Measurements from ENCODE around the gene CYP2A7.
"Not testable (repeated sequence)": the region's sequence is repeated elsewhere in the genome, so short reads cannot be mapped to it uniquely, and the experiment has no call there.

Gene CYP2A7

DNA sequence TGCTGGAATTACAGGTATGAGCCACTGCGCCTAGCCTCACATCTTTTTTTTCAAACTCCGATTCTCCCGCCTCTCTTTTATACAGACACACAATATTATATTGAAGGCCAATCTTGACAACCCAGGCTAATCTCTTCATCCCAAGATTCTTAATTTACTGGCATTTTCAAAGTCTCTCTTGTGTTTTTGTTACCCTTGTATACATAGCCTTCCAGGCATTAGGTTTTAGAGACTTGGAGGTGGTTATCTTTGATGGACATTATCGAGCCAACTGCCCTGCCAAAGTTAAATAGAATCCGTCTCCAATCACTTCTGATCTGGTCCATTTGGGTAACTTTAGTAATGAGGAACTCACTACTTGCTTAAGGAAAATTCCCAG is 14.4 kb upstream of the CYP2A7 start:
- no peak overlapping the region for H3K27ac ChIP-seq (ENCODE audit: low read depth, low read length)
- no peaks in the 10 kb centered on the region for H3K9me3 ChIP-seq (ENCODE audit: control insufficient read depth, insufficient read depth, low read length)
- H3K9ac ChIP-seq (ENCODE audit: low read depth, low read length), result no peak overlapping the region
- no peaks in the 10 kb centered on the region for H3K4me1 ChIP-seq (ENCODE audit: control insufficient read depth, insufficient read depth, low read length)
- no peak overlapping the region for H3K4me3 ChIP-seq (ENCODE audit: low read depth, low read length)
- H3K36me3 ChIP-seq (ENCODE audit: control insufficient read depth, insufficient read depth, low read length), result no peaks in the 10 kb centered on the region
- no peaks in the 10 kb centered on the region for H3K27me3 ChIP-seq (ENCODE audit: control insufficient read depth, insufficient read depth, low read length)

DNA sequence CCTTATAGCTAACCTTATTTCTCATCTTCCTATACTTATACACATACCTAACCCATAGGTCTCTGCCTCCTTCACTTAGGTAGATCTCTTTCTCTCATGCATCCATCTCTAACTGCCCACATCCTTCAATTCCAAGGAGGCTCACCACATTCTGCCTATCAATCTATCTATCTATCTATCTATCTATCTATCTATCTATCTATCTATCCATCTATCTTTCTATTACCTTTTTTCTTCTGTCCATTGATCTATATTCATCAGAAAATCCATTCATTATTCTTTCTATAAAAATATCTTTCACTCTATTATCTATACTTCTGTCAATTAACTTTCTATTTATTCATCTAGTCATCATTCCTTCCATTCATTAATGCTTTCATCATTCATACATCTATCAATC is 11.1 kb upstream of the CYP2A7 start:
- H3K9ac ChIP-seq (ENCODE audit: low read depth, low read length), result no peak overlapping the region
- H3K27me3 ChIP-seq (ENCODE audit: control insufficient read depth, insufficient read depth, low read length), result 0 out of 2 replicates have a peak, but pooled peaks cover 3% of the 10 kb centered on the region
- H3K36me3 ChIP-seq (ENCODE audit: control insufficient read depth, insufficient read depth, low read length), result no peaks in the 10 kb centered on the region
- H3K4me1 ChIP-seq (ENCODE audit: control insufficient read depth, insufficient read depth, low read length), result no peaks in the 10 kb centered on the region
- no peaks in the 10 kb centered on the region for H3K9me3 ChIP-seq (ENCODE audit: control insufficient read depth, insufficient read depth, low read length)
- no peak overlapping the region for H3K4me3 ChIP-seq (ENCODE audit: low read depth, low read length)
- H3K27ac ChIP-seq (ENCODE audit: low read depth, low read length), result no peak overlapping the region

DNA sequence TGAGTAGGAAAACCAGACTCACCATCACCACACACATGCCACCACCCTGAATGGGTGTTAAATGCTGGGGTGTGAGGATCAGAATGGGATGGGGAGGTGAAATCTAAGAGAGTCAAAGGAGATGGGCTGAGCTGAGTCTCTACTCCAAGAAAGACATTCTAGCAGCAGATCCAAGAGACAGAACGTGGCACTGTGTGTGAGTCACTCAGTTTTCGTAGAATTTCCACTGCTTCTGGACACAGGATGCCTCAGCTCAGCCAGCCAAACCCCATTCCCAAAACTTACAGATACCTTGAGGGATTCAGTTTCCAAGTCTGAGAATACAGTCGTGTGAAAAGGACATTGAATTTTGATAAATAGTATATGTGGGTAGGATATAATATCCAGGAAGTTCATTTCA is 7.3 kb upstream of the CYP2A7 start:
- Histone ChIP-seq H3K27ac (ENCODE audit: low read depth, low read length) (no peak overlapping the region), H3K4me3 (ENCODE audit: low read depth, low read length) (no peak overlapping the region), H3K4me1 (ENCODE audit: control insufficient read depth, insufficient read depth, low read length) (no peaks in the 10 kb centered on the region), H3K36me3 (ENCODE audit: control insufficient read depth, insufficient read depth, low read length) (no peaks in the 10 kb centered on the region), H3K27me3 (ENCODE audit: control insufficient read depth, insufficient read depth, low read length) (0 out of 2 replicates have a peak, but pooled peaks cover 3% of the 10 kb centered on the region), H3K9ac (ENCODE audit: low read depth, low read length) (no peak overlapping the region), H3K9me3 (ENCODE audit: control insufficient read depth, insufficient read depth, low read length) (no peaks in the 10 kb centered on the region)

DNA sequence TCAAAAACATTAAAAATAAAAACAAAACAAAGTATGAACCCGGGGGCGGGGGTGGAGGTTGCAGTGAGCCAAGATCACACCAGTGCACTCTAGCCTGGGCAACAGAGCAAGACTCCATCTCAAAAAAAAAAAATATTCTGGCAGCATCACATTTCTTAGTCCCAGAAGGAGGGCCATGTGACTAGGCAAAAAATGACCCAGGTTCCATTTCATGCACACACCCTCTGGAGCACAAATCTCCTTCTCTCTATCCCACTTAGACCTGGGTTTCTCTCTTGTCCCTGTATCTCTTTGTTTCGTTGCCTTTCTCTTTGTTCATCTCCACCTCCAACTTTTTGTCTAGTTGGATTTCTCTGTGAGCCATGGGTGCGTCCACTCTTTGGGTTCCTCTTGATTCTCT is 6.2 kb upstream of the CYP2A7 start:
- Histone ChIP-seq H3K4me1 (ENCODE audit: control insufficient read depth, insufficient read depth, low read length) (no peaks in the 10 kb centered on the region), H3K27me3 (ENCODE audit: control insufficient read depth, insufficient read depth, low read length) (0 out of 2 replicates have a peak, but pooled peaks cover 3% of the 10 kb centered on the region), H3K27ac (ENCODE audit: low read depth, low read length) (no peak overlapping the region), H3K4me3 (ENCODE audit: low read depth, low read length) (no peak overlapping the region), H3K9me3 (ENCODE audit: control insufficient read depth, insufficient read depth, low read length) (no peaks in the 10 kb centered on the region), H3K36me3 (ENCODE audit: control insufficient read depth, insufficient read depth, low read length) (no peaks in the 10 kb centered on the region), H3K9ac (ENCODE audit: low read depth, low read length) (no peak overlapping the region)

DNA sequence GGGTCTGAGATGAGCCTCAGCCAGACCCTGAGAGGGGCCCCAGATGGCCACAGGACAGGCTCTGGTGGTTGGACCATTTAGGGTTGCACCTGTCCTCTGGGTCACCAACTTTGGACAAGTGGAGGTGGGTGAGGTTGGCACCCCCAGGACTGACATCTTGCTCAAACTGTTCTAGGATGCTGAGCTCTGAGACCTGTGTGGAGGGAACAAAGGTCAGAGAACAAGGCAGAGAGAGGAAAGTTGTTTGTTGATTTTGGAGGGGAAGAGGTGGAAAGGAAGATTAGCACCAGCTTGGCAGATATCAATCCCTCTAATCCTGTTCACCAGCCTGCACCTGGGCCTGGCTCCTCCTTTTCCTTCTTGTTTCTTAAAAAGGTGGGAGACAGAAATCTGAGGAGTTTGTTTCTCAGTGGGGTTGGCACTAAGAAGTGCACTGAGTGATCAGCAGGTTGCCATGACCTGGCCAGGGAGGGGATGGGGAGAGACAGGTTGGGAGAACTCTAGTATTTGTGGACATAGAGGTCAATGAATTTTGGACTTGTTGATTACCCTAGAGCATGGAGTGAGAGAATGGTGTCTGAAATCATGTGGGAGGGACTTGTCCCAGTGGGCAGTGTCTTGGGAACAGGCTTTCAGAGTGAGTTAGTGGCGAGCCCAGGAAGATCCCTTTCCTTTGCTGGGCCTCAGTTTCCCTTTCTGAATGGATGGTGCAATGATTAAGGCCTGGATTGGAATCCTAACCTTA is 2.3 kb upstream of the CYP2A7 start:
- not testable (repeated sequence) for H3K4me3 ChIP-seq (ENCODE audit: low read depth, low read length); H3K9ac ChIP-seq (ENCODE audit: low read depth, low read length); H3K4me1 ChIP-seq (ENCODE audit: control insufficient read depth, insufficient read depth, low read length); H3K27ac ChIP-seq (ENCODE audit: low read depth, low read length); H3K9me3 ChIP-seq (ENCODE audit: control insufficient read depth, insufficient read depth, low read length); H3K36me3 ChIP-seq (ENCODE audit: control insufficient read depth, insufficient read depth, low read length)
- H3K27me3 ChIP-seq (ENCODE audit: control insufficient read depth, insufficient read depth, low read length), result peaks cover 15% of the 10 kb centered on the region

DNA sequence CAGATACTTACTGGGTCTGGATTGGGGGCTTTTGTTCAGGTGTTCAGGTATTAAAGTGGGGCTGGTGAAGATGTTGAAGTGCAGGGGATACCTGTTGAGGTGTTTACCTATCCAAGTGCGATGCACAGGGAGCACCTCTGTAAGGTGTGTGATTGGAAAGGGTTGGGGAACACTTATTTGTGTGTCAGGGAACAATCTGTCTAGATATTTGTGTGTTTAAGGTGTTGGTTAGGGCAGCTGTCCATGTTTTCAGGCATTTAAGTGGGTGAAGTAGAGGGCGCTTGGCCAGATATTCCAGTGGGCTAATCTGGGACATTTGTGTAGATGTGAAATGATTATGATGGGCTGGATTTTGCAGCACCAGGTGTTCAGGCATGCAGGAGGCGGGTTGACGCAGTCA is 2.7 kb downstream of the CYP2A7 start:
- H3K36me3 ChIP-seq (ENCODE audit: control insufficient read depth, insufficient read depth, low read length); H3K9ac ChIP-seq (ENCODE audit: low read depth, low read length); H3K4me1 ChIP-seq (ENCODE audit: control insufficient read depth, insufficient read depth, low read length); H3K4me3 ChIP-seq (ENCODE audit: low read depth, low read length); H3K27ac ChIP-seq (ENCODE audit: low read depth, low read length); H3K9me3 ChIP-seq (ENCODE audit: control insufficient read depth, insufficient read depth, low read length): not testable (repeated sequence)
- peaks cover 16% of the 10 kb centered on the region for H3K27me3 ChIP-seq (ENCODE audit: control insufficient read depth, insufficient read depth, low read length)

DNA sequence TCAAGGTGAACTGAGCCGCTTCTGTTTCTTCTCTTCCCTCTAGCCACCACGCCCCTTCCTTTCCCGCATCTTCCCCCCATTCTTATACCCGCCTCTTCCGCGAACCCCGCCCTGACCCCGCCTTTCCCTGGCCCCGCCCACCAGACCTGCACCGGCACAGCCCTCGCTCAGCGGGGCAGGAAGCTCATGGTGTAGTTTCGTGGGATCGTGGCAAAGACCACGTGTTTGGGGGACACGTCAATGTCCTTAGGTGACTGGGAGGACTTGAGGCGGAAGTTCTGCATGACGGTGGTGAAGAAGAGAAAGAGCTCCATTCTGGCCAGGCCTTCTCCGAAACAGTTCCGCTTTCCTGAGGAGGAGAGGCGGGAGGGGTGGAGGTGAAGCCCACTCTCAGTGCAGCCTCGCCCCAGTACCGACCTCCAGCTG is 6.5 kb downstream of the CYP2A7 start:
- H3K4me3 ChIP-seq (ENCODE audit: low read depth, low read length); H3K27me3 ChIP-seq (ENCODE audit: control insufficient read depth, insufficient read depth, low read length); H3K9me3 ChIP-seq (ENCODE audit: control insufficient read depth, insufficient read depth, low read length); H3K27ac ChIP-seq (ENCODE audit: low read depth, low read length); H3K9ac ChIP-seq (ENCODE audit: low read depth, low read length); H3K36me3 ChIP-seq (ENCODE audit: control insufficient read depth, insufficient read depth, low read length); H3K4me1 ChIP-seq (ENCODE audit: control insufficient read depth, insufficient read depth, low read length): not testable (repeated sequence)

DNA sequence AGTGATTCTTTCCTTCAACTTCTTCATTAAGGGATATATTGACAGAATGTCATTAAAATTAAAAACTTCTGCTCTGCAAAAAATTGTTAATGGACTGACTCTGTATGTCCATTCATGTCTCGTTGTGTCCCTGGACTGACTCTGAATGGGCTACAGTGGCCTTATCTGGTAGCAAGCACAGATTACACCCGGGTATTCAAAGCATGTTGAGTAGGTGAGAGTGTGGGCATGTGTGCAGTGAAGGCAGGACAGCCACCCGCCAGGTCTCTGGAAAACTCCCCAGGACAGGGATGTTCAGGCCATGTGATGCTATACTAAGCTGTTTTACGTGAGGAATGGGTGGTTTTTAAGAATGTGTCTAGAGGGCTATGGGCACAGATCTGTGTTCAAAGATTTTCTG is 7.2 kb downstream of the CYP2A7 start:
- not testable (repeated sequence) for H3K4me3 ChIP-seq (ENCODE audit: low read depth, low read length); H3K36me3 ChIP-seq (ENCODE audit: control insufficient read depth, insufficient read depth, low read length); H3K27ac ChIP-seq (ENCODE audit: low read depth, low read length); H3K4me1 ChIP-seq (ENCODE audit: control insufficient read depth, insufficient read depth, low read length); H3K9me3 ChIP-seq (ENCODE audit: control insufficient read depth, insufficient read depth, low read length); H3K27me3 ChIP-seq (ENCODE audit: control insufficient read depth, insufficient read depth, low read length); H3K9ac ChIP-seq (ENCODE audit: low read depth, low read length)

DNA sequence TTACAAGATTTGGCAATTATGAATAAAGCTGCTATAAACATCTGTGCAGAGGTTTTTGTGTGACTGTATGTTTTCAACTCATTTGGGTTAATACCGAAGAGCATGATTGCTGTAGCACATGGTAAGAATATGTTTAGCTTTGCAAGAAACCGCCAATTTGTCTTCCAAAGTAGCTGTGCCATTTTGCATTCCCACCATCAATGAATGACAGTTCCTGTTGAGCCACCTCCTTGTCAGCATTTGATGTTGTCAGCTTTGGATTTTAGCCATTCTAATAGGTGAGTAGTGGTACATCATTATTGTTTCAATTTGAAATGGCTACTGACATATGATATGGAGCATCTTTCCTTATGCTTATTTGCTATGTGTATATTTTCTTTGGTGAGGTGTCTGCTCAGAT is 8.2 kb downstream of the CYP2A7 start:
- not testable (repeated sequence) for H3K9me3 ChIP-seq (ENCODE audit: control insufficient read depth, insufficient read depth, low read length); H3K4me3 ChIP-seq (ENCODE audit: low read depth, low read length)

DNA sequence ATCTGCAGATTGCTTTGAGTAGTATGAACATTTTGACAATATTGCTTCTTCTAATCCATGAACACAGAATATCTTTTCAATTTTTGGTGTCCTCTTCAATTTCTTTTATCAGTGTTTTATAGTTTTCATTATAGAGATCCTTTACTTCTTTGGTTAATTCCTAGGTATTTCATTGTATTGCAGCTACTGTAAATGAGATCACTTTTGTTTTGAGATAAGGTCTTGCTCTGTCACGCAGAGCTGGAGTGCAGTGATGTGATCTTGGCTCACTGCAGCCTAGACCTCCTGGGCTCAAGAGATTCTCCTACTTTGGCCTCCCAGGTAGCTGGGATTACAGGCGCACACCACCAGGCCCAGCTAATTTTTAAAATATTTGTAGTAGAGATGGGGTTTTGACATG is 9.8 kb downstream of the CYP2A7 start:
- H3K4me1 ChIP-seq (ENCODE audit: control insufficient read depth, insufficient read depth, low read length), result no peaks in the 10 kb centered on the region
- no peaks in the 10 kb centered on the region for H3K9me3 ChIP-seq (ENCODE audit: control insufficient read depth, insufficient read depth, low read length)
- no peak overlapping the region for H3K27ac ChIP-seq (ENCODE audit: low read depth, low read length)
- no peak overlapping the region for H3K4me3 ChIP-seq (ENCODE audit: low read depth, low read length)
- no peak overlapping the region for H3K9ac ChIP-seq (ENCODE audit: low read depth, low read length)
- no peaks in the 10 kb centered on the region for H3K27me3 ChIP-seq (ENCODE audit: control insufficient read depth, insufficient read depth, low read length)
- no peaks in the 10 kb centered on the region for H3K36me3 ChIP-seq (ENCODE audit: control insufficient read depth, insufficient read depth, low read length)

More for the DNA sequence above, 8.2 kb downstream of the CYP2A7 start:
- not testable (repeated sequence) for H3K9ac ChIP-seq (ENCODE audit: low read depth, low read length); H3K27me3 ChIP-seq (ENCODE audit: control insufficient read depth, insufficient read depth, low read length); H3K36me3 ChIP-seq (ENCODE audit: control insufficient read depth, insufficient read depth, low read length); H3K27ac ChIP-seq (ENCODE audit: low read depth, low read length); H3K4me1 ChIP-seq (ENCODE audit: control insufficient read depth, insufficient read depth, low read length)

DNA sequence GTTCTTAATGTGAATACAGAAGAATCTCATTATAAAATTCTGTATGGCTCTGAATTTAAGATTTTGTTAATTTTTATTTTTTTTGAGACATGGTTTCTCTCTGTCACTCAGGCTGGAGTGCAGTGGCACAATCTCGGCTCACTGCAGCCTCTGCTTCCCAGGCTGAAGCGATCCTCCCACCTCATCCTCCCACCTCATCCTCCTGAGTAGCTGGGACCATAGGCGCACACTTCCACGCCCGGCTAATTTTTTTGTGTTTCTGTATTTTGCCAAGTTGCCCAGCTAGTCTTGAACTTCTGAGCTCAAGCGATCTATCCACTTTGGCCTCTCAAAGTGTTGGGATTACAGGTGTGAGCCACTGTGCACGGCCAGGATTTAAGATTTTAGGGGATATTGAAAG is 14.3 kb downstream of the CYP2A7 start:
- Histone ChIP-seq H3K27me3 (ENCODE audit: control insufficient read depth, insufficient read depth, low read length) (no peaks in the 10 kb centered on the region), H3K4me1 (ENCODE audit: control insufficient read depth, insufficient read depth, low read length) (no peaks in the 10 kb centered on the region), H3K36me3 (ENCODE audit: control insufficient read depth, insufficient read depth, low read length) (no peaks in the 10 kb centered on the region), H3K27ac (ENCODE audit: low read depth, low read length) (no peak overlapping the region), H3K9ac (ENCODE audit: low read depth, low read length) (no peak overlapping the region), H3K9me3 (ENCODE audit: control insufficient read depth, insufficient read depth, low read length) (no peaks in the 10 kb centered on the region), H3K4me3 (ENCODE audit: low read depth, low read length) (no peak overlapping the region)

Measured in HUES48 (cell line).